HG03060 (cell line): ENCODE results near the gene CRYL1.

Source experiments
- ATAC-seq: cut with Tn5 transposase; IDR thresholded peaks from one replicate; pipeline ENCODE4 v1.9.1; 2021; ENCODE audit warnings: low read depth, moderate number of reproducible peaks; ENCODE audit not compliant: unreplicated experiment

The CRYL1 gene

DNA sequence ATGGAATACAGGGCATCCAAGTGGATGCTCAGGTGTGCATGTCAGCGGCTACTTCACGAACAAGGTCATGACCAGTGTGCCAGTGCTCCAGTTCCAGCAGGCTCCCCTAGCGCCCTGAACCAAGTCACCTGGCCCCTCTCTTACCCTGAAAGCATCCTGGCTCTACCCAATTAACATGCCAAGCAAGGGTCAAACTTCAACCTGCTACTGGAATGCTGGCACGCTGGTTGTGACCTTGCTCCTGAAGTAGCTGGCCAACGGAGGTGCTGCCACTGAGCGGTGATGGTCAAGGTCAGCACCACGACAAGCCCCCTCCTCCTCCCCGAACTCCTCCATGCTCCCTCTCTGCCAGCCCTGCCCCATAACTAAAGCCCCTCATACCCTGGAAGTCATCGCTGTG lies 96.0 kb downstream of the CRYL1 start:
- ATAC-seq = no peak

DNA sequence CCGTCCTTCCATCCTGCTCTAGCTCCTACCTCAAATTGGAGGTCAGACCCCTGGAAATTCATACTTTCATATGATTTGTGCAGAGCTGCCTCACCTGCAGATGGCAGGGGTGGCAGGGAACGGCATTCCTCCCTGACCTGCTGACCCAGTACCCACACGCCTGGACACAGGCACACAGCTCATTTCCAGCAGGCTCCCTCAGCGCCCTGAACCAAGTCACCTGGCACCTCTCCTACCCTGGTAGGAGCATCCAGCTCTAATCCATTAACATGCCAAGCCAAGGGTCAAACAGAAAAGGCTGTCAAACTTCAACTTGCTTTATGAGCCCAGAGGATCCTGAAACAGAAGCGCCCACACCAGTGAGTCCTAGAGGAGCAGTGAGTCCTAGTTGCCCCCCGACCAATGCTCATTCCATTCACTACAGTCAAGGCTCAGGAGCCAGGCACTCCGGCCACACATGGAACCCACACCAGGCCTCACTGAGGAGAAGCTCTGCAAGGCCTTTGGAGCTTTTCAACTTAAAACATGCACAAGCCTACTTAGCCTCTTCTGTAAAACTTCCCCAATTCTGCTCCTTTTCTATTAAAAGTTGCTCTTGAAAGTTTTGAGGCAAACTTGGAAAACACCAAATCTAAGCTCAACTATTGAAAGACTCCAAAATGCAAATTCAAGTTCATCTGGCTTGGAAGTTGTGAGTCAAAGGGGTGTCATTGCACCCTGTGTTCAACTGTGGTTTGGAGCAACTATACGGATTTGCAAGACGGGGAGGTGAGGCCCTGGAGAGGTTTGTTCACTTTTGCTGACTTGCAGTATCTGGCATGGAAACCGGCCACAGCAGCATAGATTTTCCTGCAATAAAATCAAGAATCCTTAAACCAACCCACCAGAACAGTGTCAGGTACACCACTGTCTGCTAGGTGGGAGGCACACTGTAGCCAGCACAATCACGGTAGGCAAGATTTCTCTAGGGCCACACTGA lies 96.7 kb downstream of the CRYL1 start:
- ATAC-seq = no peak

DNA sequence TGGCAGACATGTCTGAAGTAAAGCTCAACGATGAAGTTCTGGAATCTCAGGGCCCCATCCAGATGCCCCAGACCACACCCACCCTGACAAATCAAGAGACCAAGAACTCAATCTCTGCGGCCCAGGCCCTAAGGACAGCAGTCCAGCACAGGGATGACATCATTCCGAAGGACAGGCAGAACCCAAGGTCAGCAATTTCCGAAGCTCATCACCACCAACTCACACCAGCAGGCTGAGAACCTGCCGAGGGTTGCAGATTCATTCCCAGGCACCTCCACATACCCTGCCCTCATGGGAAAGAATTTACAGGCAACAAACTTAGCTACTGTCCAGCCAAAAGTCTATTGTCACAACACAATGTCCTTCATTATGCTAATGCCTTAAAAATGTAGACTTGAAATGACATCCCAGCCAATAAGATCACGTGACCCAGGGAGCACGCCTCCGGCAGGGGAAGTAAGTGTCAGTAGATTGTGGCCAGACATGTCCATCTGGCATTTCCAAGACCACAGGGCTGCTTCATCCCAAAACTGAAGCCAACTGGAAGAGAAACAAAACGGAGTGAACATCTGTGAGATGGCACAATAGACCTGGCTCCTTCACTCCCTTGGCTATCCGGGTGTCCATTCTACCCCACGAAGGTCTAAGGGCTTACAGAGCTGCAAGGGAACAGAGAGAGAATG lies 98.8 kb downstream of the CRYL1 start:
- no peak for ATAC-seq

DNA sequence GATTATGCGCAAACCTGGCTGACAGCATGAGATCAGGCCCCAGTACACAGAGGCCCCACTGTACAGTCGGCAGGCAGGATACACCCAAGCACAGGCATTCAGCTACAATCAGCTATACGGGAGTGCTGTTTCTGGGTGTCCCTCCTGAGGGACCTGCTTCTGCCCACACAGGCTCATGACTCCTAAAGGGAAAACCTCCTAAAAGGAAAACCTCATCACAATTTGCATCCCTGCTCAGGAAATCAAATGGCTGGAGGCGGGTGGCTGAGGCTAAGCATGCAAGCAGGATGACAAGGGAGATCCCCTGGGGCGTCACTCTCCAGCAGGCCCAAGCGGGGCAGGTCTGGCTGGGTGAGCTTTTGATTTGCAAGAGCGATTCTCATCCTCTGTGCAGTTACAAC lies 99.8 kb downstream of the CRYL1 start:
- ATAC-seq = no peak

DNA sequence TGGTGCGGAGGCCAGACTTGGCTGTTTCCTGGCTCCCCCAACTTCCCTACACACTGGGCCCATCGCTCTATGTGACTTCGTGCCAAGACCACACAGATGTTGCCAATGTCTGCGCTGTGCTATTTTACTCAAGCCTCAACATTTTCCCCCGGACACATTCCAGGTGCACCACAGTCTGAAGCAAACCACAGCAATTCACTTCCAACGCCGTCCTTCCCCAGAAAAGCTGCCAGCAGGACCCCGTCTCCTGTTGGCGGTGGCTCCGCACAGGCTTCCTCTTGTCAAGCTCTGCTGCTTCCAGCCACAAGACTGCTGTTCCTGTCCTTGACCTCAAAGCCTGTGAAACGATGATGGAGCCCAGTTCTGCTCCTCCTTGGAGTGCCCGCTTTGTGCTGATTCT lies 100.7 kb downstream of the CRYL1 start:
- no peak for ATAC-seq

DNA sequence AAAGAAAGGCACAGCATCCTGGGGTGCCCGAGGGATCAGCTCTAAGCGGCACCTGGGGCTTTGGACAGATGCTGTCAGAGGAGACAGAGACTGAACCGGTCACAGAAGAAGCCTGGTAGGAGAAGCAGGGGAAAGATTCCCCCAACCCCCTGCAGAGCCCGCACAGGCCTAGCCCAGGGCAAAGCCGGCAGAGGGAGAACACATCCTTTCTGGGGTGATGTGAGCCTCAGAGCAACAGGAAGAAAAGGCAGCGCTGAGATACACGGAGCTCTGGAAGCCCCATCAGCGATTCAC lies 101.2 kb downstream of the CRYL1 start:
- no peak for ATAC-seq

DNA sequence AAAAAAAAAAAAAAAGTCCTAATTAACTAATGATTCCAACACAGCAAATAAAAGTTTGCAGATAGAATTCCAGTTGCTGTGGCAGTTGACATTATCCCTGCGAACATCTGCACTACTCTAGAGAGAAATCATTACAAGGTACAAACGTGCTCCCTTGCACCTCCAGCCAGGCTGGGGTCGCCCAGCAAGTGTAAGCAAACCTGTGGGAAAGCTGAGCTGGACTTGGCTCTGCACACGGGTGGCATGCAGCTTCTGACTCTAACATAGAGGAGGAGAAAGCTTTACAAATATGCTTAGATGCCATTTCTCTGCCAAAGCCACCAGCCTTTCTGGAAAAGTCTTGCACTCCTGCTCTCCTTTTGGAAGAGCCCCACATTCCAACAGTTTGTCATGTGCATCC lies 103.3 kb downstream of the CRYL1 start:
- no peak for ATAC-seq

DNA sequence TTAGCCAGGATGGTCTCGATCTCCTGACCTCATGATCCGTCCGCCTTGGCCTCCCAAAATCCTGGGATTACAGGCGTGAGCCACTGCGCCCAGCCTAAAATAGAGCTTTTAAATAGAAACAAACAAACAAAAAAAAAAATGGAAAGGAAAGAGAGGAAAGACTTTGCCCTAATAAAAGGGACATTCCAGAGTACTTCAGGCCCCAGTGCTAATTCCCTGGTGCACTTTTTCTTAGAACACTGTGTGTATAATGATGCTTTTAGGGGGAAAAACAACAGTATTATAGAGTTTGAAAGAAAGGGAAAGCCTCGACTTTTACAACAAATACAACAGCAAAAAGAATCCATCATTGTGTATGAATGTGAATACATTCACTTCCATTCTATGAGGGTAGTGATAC lies 104.7 kb downstream of the CRYL1 start:
- ATAC-seq = no peak

DNA sequence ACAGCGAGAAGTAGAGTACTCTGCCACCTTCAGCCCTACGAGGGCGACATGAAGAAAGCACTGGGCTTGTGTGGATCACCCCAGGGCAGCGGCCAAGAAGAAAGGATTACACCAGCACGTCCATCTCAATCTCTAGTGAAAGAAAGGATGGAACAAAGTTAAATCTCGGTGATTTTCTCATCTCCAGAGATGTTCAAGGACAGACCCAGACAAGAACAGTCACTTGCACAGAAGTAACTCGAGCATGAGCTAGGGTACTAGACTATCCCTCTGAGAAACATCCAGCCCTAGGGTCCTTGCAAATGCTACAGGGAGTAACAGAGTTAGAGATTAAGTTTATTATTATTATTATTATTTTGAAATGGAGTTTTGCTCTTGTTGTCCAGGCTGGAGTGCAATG lies 106.7 kb downstream of the CRYL1 start:
- ATAC-seq = no peak

DNA sequence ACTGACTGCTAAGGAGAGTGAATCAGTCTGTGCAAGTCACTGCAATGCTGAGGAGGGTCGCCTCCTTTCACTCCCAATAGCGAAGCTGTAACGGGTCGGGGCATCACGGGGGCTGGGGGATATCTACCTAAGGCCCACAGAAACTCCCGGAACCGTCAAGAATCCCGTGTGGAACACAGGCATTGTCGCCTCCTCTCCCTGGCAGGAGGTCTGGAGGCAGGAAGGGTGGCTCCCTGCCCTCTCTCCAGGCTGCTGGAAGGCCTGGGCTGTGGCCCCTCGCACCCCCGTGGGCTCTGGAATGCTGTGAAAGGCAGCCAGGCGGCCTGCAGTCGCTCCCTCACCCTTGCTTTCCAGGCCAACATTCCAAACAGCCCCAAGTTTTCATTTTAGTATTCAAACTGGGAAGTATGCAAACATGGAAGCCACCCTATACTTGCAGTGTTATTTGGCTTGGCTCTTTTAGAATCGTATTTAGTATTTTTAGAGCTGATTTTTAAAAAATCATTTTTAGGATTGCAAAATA lies 109.4 kb downstream of the CRYL1 start:
- ATAC-seq = no peak

DNA sequence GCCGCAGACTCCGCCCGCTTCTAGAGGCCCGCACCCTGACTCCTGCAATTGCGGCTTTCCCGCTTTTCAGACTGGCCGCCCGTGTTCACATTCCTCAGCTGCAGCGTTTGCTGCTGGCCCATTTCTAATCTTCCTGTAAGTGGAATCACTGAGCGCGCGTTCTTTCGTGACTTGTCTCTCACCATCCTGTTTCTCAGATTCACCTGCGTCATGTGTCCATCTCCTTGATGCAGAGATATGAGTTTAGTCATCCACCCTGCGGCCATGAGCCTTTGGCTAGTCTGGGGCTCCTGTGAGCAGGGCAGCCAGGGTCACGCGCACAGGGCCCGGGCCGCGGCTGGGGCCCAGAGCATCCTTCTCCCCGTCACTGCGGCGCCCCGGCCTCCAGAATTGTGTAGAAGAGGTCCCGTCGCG lies 110.0 kb downstream of the CRYL1 start:
- no peak for ATAC-seq

DNA sequence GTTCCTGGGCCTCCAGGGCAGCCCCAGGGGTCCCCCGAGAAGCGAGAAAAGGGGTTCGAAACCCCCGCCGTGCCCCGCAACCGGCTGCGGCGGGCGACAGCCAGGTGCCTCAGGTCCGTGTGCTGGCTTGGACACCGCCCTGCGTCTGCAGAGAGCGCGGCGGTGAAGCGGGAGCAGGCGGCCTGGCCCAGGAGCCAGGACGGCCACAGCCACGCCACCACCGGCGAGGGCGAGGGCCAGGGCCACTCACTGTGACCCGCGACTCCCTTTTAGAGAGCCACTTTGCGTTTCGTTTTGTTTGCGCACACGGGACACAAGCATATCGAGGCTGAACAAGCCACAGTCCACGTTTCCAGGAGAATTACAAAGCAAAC lies 110.4 kb downstream of the CRYL1 start:
- ATAC-seq = no peak

DNA sequence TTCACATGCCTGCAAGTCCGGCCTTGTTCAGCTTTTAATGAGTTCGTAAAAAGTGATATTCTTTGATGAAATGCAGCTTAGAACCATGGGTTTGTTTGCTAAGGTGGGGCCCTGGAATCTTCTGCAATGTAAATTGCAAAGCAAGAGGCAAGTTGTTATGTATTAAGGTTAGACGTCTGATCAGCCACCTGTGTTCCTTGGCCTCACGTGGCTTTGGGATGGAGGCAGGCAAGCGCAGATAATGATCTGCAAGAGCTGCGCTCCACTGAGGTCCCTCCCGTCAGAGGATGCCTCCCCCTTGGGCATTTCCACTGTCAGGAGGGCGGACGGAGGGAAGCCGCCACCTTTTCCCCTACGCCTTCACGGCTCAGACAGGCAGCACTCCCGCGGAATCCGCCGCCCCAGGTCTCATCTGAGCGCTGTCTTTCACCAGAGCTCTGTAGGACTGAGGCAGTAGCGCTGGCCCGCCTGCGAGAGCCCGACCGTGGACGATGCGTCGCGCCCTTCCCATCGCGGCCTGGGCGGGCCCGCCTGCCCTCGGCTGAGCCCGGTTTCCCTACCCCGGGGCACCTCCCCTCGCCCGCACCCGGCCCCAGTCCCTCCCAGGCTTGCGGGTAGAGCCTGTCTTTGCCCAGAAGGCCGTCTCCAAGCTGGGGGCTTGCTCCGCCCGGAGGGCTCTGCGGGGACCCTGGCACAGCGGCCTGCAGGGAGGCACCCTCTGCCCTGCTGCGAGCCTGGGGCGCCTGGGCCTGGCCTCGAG lies 110.9 kb downstream of the CRYL1 start:
- ATAC-seq = no peak

DNA sequence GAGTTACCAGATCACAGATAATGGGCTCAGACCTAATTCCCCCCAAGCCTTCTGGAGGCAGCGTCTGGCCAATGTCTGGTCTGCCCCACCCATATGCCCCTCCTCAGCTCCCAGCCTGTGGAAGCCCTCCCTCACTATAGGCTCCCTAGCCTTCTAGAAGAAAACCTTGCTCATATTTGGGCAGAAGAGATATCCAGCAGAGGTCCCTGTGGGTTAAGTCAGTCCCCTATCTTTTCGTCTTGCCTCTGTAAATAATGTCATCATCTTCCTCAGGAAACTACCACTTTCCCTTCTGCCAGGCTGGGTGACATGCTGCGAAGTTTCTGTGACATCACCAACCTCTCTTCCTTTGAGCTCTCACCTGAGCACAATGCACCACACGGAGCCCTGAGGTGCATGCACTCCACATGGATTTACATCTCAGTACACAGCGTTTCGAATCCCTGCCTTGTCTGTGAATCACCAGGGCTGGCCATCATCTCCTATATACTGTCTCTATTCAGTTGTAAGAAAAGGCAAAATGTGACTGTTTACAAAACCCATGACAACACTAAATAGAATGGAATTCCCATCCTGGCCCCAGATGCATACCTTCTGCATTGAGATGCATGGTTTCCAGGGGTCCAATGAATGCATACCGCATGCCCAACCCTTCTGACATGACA lies 112.8 kb downstream of the CRYL1 start:
- no peak for ATAC-seq

DNA sequence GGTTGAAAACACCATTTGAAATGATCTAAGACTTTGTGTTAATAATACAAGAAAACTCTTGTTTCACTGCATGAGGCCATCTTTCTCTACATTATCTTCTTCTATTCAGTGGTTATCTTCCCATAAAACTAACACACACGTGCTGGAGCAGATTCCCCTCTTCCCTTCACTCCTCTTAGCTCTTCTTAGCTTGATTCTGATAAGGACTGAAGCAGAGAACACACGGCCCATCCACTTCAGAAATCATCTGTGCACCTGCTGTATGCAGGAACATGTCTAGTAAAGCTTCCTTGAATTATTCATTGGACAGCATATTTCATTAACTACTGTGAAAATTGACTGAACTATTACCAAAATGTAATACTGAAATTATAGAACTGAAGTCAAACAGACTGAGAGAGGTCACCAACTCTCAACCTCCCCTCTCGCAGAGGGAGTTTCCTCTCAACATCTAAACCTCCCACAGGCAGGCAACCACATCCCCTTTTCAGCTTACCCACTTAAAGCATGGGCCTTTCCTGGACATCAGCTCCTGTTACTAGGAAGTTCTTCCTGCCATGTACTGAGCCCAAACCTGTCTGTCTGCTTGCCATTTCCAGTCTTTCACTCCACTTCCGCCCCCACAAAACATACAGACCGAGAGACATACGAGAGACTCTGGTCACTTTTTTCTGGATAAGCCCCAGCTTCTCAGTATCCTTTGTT lies 113.9 kb downstream of the CRYL1 start:
- peak; percentile 78 for ATAC-seq

DNA sequence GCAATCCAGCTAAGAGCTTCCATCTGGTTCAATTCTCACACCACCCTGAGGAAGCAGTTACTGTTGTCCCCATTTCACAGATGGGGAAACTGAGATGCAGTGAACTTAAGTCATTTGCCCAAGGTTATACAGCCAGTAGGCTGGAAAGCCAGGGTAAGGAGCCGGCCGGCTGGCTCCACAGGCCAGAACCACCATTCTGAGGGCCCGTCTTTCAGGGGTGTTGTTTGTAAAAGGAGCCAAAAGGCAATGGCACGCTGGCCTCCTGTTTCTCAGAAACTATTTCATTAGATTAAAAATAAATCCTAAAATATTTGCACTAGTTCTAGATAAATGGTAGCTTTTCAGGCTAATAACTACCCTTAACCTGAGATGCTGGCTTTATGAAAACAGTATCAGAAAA lies 114.9 kb downstream of the CRYL1 start:
- no peak for ATAC-seq

DNA sequence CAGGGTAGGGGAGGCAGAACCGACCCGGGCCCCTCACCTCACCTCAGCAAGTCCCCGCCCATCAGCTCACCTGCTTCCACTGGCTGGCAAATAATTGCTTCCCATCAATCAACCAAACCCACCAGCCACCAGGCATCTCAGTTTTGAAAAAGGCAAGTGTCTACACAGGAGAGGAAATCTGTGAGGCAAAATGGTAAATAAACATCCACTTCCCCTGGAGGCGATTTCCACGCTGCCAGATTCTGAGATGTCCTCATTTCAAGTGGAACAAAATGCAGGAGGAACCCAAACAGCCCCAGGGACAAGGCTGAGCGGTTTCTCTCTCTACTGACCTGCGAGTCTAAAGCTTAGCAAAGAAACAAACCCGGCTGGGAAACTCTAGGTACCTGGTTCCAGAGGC lies 117.5 kb downstream of the CRYL1 start:
- ATAC-seq = no peak

DNA sequence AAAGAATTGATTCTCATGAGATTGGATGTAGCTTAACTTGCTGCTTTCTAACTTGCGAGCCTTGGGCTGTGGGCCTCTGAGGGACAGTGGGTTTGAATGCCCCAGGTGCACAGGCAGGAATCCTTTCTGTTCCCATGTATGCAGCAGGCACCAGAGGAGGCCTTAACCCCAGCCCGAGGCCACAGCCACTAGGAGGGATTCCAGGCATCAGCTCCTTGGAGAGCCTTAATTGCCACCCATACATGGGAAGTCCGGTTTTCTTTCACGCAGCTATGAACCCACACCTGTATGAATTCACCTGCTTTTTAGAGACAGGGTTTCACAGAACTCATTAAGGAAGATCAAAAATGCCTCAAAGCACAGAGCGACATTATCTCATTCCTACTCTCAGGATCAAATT lies 117.9 kb downstream of the CRYL1 start:
- ATAC-seq = no peak

DNA sequence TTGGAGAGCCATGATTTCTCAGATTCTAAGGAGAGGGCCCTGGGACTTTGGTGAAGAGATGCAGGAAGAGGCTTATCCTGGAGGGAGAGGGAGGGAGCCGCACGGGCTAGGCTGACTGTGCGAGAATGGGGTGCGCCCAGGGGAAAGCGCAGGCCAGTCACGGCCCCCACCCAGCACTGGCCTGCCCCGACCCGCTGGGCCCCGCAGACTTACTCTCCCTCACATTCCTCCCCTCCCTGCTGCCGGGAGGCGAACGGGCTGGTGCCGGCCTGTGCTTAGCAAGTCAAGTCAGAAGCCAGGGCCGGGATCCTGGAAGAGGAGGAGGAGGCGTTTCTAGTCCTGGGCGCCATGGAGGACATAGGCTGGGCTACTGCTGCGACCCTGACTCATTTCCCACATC lies 120.0 kb downstream of the CRYL1 start:
- no peak for ATAC-seq
